ENCODE measurements around the gene SMOC2. TPM values are rescaled to one million over a fixed set of nuclear protein-coding genes. Genes with fewer than 3 reads are reported as not detected.

The SMOC2 gene
- polyA plus RNA-seq, 1 donor (not counting 4 experiments of a cell fraction or from before 2014, with no cell fraction given) = 1.1 TPM

- H3K4me2 ChIP-seq (ENCODE audit: control insufficient read depth, extremely low read depth, insufficient read depth, low read depth, low read length) = no peak overlapping the region
- DNase-seq (ENCODE audit: low read depth, low spot score) (no peak), FAIRE-seq (no peak)
- TF ChIP-seq EZH2 (IDR thresholded peaks at IDR 0.05; ENCODE audit: low read length) = no peak
- TF ChIP-seq, protein P1, sequence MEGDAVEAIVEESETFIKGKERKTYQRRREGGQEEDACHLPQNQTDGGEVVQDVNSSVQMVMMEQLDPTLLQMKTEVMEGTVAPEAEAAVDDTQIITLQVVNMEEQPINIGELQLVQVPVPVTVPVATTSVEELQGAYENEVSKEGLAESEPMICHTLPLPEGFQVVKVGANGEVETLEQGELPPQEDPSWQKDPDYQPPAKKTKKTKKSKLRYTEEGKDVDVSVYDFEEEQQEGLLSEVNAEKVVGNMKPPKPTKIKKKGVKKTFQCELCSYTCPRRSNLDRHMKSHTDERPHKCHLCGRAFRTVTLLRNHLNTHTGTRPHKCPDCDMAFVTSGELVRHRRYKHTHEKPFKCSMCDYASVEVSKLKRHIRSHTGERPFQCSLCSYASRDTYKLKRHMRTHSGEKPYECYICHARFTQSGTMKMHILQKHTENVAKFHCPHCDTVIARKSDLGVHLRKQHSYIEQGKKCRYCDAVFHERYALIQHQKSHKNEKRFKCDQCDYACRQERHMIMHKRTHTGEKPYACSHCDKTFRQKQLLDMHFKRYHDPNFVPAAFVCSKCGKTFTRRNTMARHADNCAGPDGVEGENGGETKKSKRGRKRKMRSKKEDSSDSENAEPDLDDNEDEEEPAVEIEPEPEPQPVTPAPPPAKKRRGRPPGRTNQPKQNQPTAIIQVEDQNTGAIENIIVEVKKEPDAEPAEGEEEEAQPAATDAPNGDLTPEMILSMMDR (optimal IDR thresholded peaks at IDR 0.05 in 1 of 3, IDR thresholded peaks at IDR 0.05 in 1 of 3, conservative IDR thresholded peaks at IDR 0.05 in 1 of 3; ENCODE audit: extremely low read depth in 1 of 3, insufficient read depth in 2 of 3, low read length in 3 of 3) = no peak
- H4K20me1 ChIP-seq (ENCODE audit: control insufficient read depth, extremely low read depth, insufficient read depth, low read length) = no peaks in the 10 kb centered on the region
- H3K36me3 ChIP-seq (ENCODE audit: control insufficient read depth in 2 of 2, extremely low read depth in 1 of 2, insufficient read depth in 2 of 2, low read length in 2 of 2) = no peaks in the 10 kb centered on the region
- H3K4me1 ChIP-seq (ENCODE audit: control insufficient read depth, extremely low read depth, insufficient read depth, low read length) = peaks cover 25% of the 10 kb centered on the region
- H3K9me1 ChIP-seq (ENCODE audit: control insufficient read depth, extremely low read depth, insufficient read depth, low read length) = no peaks in the 10 kb centered on the region
- dilution Hi-C loops (cut with MboI; ENCODE audit: extremely low pct_ligation_motif_present, low sequenced_read_pairs) = no loop called here
- no peaks in the 10 kb centered on the region for H3K79me2 ChIP-seq (ENCODE audit: control insufficient read depth, insufficient read depth, low read length)
- H3K27ac ChIP-seq (ENCODE audit: control insufficient read depth, insufficient read depth, low read length) = no peak overlapping the region
- H3K27me3 ChIP-seq (ENCODE audit: control insufficient read depth, extremely low read depth, insufficient read depth, low read length) = no peaks in the 10 kb centered on the region
- H3K4me3 ChIP-seq (ENCODE audit: control insufficient read depth in 2 of 3, extremely low read depth in 1 of 3, insufficient read depth in 2 of 3, low read depth in 1 of 3, low read length in 3 of 3) = no peak overlapping the region
- H2AFZ ChIP-seq (ENCODE audit: control insufficient read depth, low read length) = no peak overlapping the region
- H3K9ac ChIP-seq (ENCODE audit: control insufficient read depth, extremely low read depth, insufficient read depth, low read length) = no peak overlapping the region
- H3K9me3 ChIP-seq (ENCODE audit: control insufficient read depth, low read depth, low read length) = no peaks in the 10 kb centered on the region
These were observed 165.7 kb downstream of the SMOC2 start for GRCh38 chr6:168606722-168607121.

GRCh38 chr6:168607272-168608112 lies 166.5 kb downstream of the SMOC2 start:
- TF ChIP-seq, protein P1 (optimal IDR thresholded peaks at IDR 0.05 in 1 of 3, IDR thresholded peaks at IDR 0.05 in 1 of 3, conservative IDR thresholded peaks at IDR 0.05 in 1 of 3; ENCODE audit: extremely low read depth in 1 of 3, insufficient read depth in 2 of 3, low read length in 3 of 3) = no peak
- no peak for TF ChIP-seq EZH2 (IDR thresholded peaks at IDR 0.05; ENCODE audit: low read length)
- peaks cover 25% of the 10 kb centered on the region for H3K4me1 ChIP-seq (ENCODE audit: control insufficient read depth, extremely low read depth, insufficient read depth, low read length)
- dilution Hi-C loops (cut with MboI; ENCODE audit: extremely low pct_ligation_motif_present, low sequenced_read_pairs) = no loop called here
- FAIRE-seq (peak; percentile 13), DNase-seq (ENCODE audit: low read depth, low spot score) (no peak)
- peak overlapping the region; percentile 95 for H2AFZ ChIP-seq (ENCODE audit: control insufficient read depth, low read length)
- no peaks in the 10 kb centered on the region for H3K9me1 ChIP-seq (ENCODE audit: control insufficient read depth, extremely low read depth, insufficient read depth, low read length)
- H4K20me1 ChIP-seq (ENCODE audit: control insufficient read depth, extremely low read depth, insufficient read depth, low read length) = no peaks in the 10 kb centered on the region
- no peak overlapping the region for H3K4me3 ChIP-seq (ENCODE audit: control insufficient read depth in 2 of 3, extremely low read depth in 1 of 3, insufficient read depth in 2 of 3, low read depth in 1 of 3, low read length in 3 of 3)
- no peak overlapping the region for H3K4me2 ChIP-seq (ENCODE audit: control insufficient read depth, extremely low read depth, insufficient read depth, low read depth, low read length)
- peak overlapping the region; percentile 98 for H3K27ac ChIP-seq (ENCODE audit: control insufficient read depth, insufficient read depth, low read length)
- H3K9ac ChIP-seq (ENCODE audit: control insufficient read depth, extremely low read depth, insufficient read depth, low read length) = no peak overlapping the region
- no peaks in the 10 kb centered on the region for H3K36me3 ChIP-seq (ENCODE audit: control insufficient read depth in 2 of 2, extremely low read depth in 1 of 2, insufficient read depth in 2 of 2, low read length in 2 of 2)
- no peaks in the 10 kb centered on the region for H3K9me3 ChIP-seq (ENCODE audit: control insufficient read depth, low read depth, low read length)
- no peaks in the 10 kb centered on the region for H3K79me2 ChIP-seq (ENCODE audit: control insufficient read depth, insufficient read depth, low read length)
- H3K27me3 ChIP-seq (ENCODE audit: control insufficient read depth, extremely low read depth, insufficient read depth, low read length) = no peaks in the 10 kb centered on the region
